ENCODE measurements around the gene GINM1.

GINM1 gene

DNA sequence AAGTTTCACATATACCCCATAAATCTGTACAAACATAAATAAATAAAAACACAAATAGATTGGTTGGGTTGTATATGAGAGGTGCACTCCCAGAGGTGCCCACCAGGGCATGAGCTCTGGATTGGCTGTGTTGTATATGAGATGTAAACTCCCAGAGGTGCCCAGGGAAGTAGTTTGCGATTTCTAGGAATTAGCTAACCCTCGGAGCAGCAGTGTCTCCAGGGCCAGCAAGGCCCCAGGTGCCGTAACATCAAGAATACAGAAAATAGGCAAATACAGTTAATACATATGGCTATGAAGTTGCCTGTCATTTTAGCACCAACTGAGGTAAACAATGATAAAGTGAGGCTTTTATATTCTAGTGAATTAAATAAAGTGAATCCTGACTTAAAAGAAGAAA, 5.4 kb upstream of the GINM1 start:
- H3K9me3 ChIP-seq (ENCODE audit: insufficient read depth, low read depth, low read length), result no peaks in the 10 kb centered on the region
- peaks cover 20% of the 10 kb centered on the region; the same call in 1 of the 2 replicates for H3K27me3 ChIP-seq (ENCODE audit: insufficient read depth, low read length)
- H3K9ac ChIP-seq (ENCODE audit: low read depth, low read length), result no peak overlapping the region
- H3K36me3 ChIP-seq (ENCODE audit: insufficient read depth, low read length), result no peaks in the 10 kb centered on the region
- no peaks in the 10 kb centered on the region for H3K4me1 ChIP-seq (ENCODE audit: insufficient read depth, low read length)
- no peak overlapping the region for H3K27ac ChIP-seq (ENCODE audit: low read depth, low read length)
- no peak overlapping the region for H3K4me3 ChIP-seq (ENCODE audit: low read length)
- 69% methylated on average over 3 of the region's 3 CpGs for WGBS

DNA sequence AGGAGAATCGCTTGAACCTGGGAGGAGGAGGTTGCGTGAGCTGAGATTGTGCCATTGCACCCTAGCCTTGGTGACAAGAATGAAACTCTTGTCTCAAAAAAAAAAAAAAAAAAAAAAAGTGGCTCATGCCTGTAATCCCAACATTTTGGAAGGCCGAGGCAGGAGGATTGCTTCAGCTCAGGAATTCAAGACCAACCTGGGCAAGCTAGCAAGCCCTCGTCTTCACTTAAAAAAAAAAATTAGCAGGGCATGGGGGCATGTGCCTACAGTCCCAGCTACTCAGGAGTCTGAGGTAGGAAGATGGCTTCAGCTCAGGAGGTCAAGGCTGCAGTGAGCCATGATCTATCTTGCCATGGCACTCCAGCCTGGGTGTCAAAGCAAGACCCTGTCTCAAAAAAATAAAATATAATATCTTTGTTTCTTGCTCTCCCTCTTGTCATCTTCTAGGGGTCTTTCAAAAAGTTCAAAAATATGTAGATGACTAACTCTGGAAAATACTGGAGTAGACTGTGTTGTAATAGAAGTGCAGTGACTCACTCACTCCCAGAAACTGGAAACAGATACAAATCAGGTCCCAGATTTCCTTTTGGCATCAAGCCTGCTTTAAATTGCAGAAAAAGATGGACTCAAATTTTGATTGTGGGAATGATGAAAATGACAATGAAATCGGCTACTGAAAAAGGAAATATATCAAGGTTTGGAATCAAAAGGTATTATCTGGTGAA, 2.8 kb upstream of the GINM1 start:
- H3K27ac ChIP-seq (ENCODE audit: low read depth, low read length), result no peak overlapping the region
- H3K9ac ChIP-seq (ENCODE audit: low read depth, low read length), result no peak overlapping the region
- 87% methylated on average over 5 of the region's 5 CpGs for WGBS
- H3K36me3 ChIP-seq (ENCODE audit: insufficient read depth, low read length), result no peaks in the 10 kb centered on the region
- H3K9me3 ChIP-seq (ENCODE audit: insufficient read depth, low read depth, low read length), result no peaks in the 10 kb centered on the region
- no peak overlapping the region for H3K4me3 ChIP-seq (ENCODE audit: low read length)
- H3K27me3 ChIP-seq (ENCODE audit: insufficient read depth, low read length), result peaks cover 11% of the 10 kb centered on the region; the same call in 1 of the 2 replicates
- no peaks in the 10 kb centered on the region for H3K4me1 ChIP-seq (ENCODE audit: insufficient read depth, low read length)

GRCh38 chr6:149563928-149564325, 2.2 kb upstream of the GINM1 start:
- peaks cover 8% of the 10 kb centered on the region; the same call in 1 of the 2 replicates for H3K27me3 ChIP-seq (ENCODE audit: insufficient read depth, low read length)
- no peak overlapping the region for H3K4me3 ChIP-seq (ENCODE audit: low read length)
- no peaks in the 10 kb centered on the region for H3K36me3 ChIP-seq (ENCODE audit: insufficient read depth, low read length)
- WGBS, result 82% methylated on average over 3 of the region's 3 CpGs
- H3K9ac ChIP-seq (ENCODE audit: low read depth, low read length), result no peak overlapping the region
- no peak overlapping the region for H3K27ac ChIP-seq (ENCODE audit: low read depth, low read length)
- H3K9me3 ChIP-seq (ENCODE audit: insufficient read depth, low read depth, low read length), result no peaks in the 10 kb centered on the region
- no peaks in the 10 kb centered on the region for H3K4me1 ChIP-seq (ENCODE audit: insufficient read depth, low read length)

GRCh38 chr6:149566410-149567193, 427 bp downstream of the GINM1 start:
- under 1% methylated on average over 81 of the region's 81 CpGs for WGBS
- Histone ChIP-seq H3K4me1 (ENCODE audit: insufficient read depth, low read length) (no peaks in the 10 kb centered on the region), H3K27ac (ENCODE audit: low read depth, low read length) (peak overlapping the region; percentile 90), H3K27me3 (ENCODE audit: insufficient read depth, low read length) (peaks cover 5% of the 10 kb centered on the region; the same call in 1 of the 2 replicates), H3K4me3 (ENCODE audit: low read length) (peak overlapping the region; percentile 93), H3K9me3 (ENCODE audit: insufficient read depth, low read depth, low read length) (no peaks in the 10 kb centered on the region), H3K9ac (ENCODE audit: low read depth, low read length) (peak overlapping the region; percentile 92), H3K36me3 (ENCODE audit: insufficient read depth, low read length) (no peaks in the 10 kb centered on the region)

DNA sequence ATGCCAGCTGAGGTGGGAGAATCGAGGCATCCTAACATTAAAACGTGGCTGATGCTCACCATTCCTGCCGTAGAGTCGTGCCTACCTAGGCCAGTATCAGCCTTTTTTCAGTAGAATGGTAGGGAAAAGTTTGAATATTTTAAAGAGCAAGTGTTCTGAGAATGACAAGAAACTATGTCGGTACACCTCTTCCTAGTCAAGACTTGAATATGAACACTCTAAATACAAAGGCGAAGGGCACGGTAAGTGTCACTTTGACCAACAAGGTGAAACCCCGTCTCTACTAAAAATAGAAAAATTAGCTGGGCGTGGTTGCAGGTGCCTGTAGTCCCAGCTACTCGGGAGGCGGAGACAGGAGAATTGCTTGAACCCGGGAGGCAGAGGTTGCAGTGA, 1.0 kb downstream of the GINM1 start:
- no peak overlapping the region for H3K27ac ChIP-seq (ENCODE audit: low read depth, low read length)
- peaks cover 5% of the 10 kb centered on the region; the same call in 1 of the 2 replicates for H3K27me3 ChIP-seq (ENCODE audit: insufficient read depth, low read length)
- peak overlapping the region; percentile 93 for H3K4me3 ChIP-seq (ENCODE audit: low read length)
- H3K9me3 ChIP-seq (ENCODE audit: insufficient read depth, low read depth, low read length), result no peaks in the 10 kb centered on the region
- 48% methylated on average over 12 of the region's 12 CpGs for WGBS
- no peaks in the 10 kb centered on the region for H3K4me1 ChIP-seq (ENCODE audit: insufficient read depth, low read length)
- H3K9ac ChIP-seq (ENCODE audit: low read depth, low read length), result peak overlapping the region; percentile 92
- H3K36me3 ChIP-seq (ENCODE audit: insufficient read depth, low read length), result no peaks in the 10 kb centered on the region

DNA sequence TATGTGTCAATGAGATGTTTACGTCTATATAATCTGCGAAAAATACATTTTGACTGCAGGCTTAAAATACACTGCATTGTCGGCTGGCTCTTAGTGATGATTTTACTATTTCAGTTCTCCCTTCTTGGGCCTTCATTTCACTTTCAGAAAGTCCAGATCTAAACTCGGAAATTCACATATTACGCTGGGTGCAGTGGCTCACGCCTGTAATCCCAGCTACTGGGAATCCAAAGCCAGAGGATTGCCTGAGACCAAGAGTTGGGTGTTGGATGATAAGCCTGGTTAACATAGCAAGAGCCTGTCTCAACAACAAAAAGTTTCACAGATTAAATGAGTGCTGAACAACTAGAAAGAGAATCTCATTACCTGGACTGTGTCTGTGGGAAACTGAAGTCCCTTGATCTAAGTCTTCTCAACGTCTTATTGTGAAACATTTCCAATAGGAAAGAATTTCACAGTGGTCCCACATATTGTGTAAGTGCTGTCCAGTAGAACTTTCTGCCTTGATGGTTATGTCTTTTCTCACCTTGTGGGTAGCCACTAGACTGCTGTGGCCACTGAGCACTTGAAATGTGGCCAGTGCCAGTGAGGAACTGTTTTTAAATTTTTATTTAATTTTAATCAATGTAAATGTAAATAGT, 1.9 kb downstream of the GINM1 start:
- H3K4me1 ChIP-seq (ENCODE audit: insufficient read depth, low read length), result no peaks in the 10 kb centered on the region
- 98% methylated on average over 7 of the region's 7 CpGs for WGBS
- H3K27me3 ChIP-seq (ENCODE audit: insufficient read depth, low read length), result peaks cover 5% of the 10 kb centered on the region; the same call in 1 of the 2 replicates
- no peaks in the 10 kb centered on the region for H3K9me3 ChIP-seq (ENCODE audit: insufficient read depth, low read depth, low read length)
- no peak overlapping the region for H3K4me3 ChIP-seq (ENCODE audit: low read length)
- no peak overlapping the region for H3K9ac ChIP-seq (ENCODE audit: low read depth, low read length)
- peaks cover under 1% of the 10 kb centered on the region; the same call in 1 of the 2 replicates for H3K36me3 ChIP-seq (ENCODE audit: insufficient read depth, low read length)
- no peak overlapping the region for H3K27ac ChIP-seq (ENCODE audit: low read depth, low read length)

GRCh38 chr6:149580880-149581279, 14.7 kb downstream of the GINM1 start:
- WGBS, result 93% methylated on average over 5 of the region's 5 CpGs
- Histone ChIP-seq H3K27me3 (ENCODE audit: insufficient read depth, low read length) (no peaks in the 10 kb centered on the region), H3K4me1 (ENCODE audit: insufficient read depth, low read length) (no peaks in the 10 kb centered on the region), H3K9ac (ENCODE audit: low read depth, low read length) (no peak overlapping the region), H3K9me3 (ENCODE audit: insufficient read depth, low read depth, low read length) (no peaks in the 10 kb centered on the region), H3K36me3 (ENCODE audit: insufficient read depth, low read length) (peaks cover 63% of the 10 kb centered on the region), H3K4me3 (ENCODE audit: low read length) (no peak overlapping the region), H3K27ac (ENCODE audit: low read depth, low read length) (no peak overlapping the region)

DNA sequence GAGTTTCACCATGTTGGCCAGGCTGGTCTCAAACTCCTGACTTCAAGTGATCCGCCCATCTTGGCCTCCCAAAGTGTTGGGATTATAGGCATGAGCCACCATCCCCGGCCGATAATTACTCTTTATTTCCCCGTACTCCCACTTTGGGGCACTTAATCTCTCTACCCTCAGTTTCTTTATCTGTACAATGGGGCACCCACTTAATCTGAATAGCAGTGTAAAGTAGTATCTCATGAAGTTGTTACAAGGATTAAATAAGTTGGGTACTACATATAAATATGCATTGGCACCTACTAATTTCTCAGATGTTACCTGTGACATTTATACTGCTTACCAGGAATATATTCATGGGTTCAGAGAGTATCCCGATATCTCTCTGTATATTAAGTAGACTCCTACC, 15.2 kb downstream of the GINM1 start:
- Histone ChIP-seq H3K36me3 (ENCODE audit: insufficient read depth, low read length) (peaks cover 67% of the 10 kb centered on the region), H3K9ac (ENCODE audit: low read depth, low read length) (no peak overlapping the region), H3K27ac (ENCODE audit: low read depth, low read length) (no peak overlapping the region), H3K27me3 (ENCODE audit: insufficient read depth, low read length) (no peaks in the 10 kb centered on the region), H3K4me3 (ENCODE audit: low read length) (no peak overlapping the region), H3K4me1 (ENCODE audit: insufficient read depth, low read length) (no peaks in the 10 kb centered on the region), H3K9me3 (ENCODE audit: insufficient read depth, low read depth, low read length) (no peaks in the 10 kb centered on the region)
- 100% methylated on average over 4 of the region's 5 CpGs for WGBS

- Histone ChIP-seq H3K9me3 (ENCODE audit: insufficient read depth, low read depth, low read length) (no peaks in the 10 kb centered on the region), H3K27me3 (ENCODE audit: insufficient read depth, low read length) (no peaks in the 10 kb centered on the region), H3K9ac (ENCODE audit: low read depth, low read length) (no peak overlapping the region), H3K27ac (ENCODE audit: low read depth, low read length) (no peak overlapping the region), H3K4me1 (ENCODE audit: insufficient read depth, low read length) (no peaks in the 10 kb centered on the region), H3K4me3 (ENCODE audit: low read length) (no peak overlapping the region), H3K36me3 (ENCODE audit: insufficient read depth, low read length) (peaks cover 80% of the 10 kb centered on the region)
- WGBS, result 87% methylated on average over 2 of the region's 2 CpGs
Observed at GRCh38 chr6:149586149-149586548, 20.0 kb downstream of the GINM1 start.

- Histone ChIP-seq H3K27me3 (ENCODE audit: insufficient read depth, low read length) (no peaks in the 10 kb centered on the region), H3K9me3 (ENCODE audit: insufficient read depth, low read depth, low read length) (no peaks in the 10 kb centered on the region), H3K4me1 (ENCODE audit: insufficient read depth, low read length) (no peaks in the 10 kb centered on the region), H3K27ac (ENCODE audit: low read depth, low read length) (no peak overlapping the region), H3K9ac (ENCODE audit: low read depth, low read length) (no peak overlapping the region), H3K4me3 (ENCODE audit: low read length) (no peak overlapping the region), H3K36me3 (ENCODE audit: insufficient read depth, low read length) (peaks cover 81% of the 10 kb centered on the region)
- WGBS, result 92% methylated on average over 2 of the region's 2 CpGs
Observed at GRCh38 chr6:149592983-149593382, 26.8 kb downstream of the GINM1 start.

DNA sequence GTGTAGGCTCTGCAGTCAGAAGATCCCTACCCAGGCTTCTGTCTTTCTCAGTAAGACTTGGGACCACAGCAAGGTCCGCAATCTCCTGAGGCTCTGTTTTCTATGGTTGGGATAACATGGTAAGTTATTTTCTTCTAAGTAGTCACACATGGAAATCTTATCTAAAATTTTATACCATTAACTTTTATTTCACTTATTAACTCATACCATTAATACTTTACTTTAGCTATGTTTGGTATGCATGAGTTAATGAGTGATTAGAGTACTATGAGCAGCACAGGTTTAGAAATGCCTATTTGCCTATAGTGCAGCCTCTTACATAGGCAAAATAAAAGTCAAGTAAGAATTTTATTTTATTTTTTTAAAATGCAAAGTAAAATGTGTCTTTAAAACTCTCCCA, 27.2 kb downstream of the GINM1 start:
- Histone ChIP-seq H3K27me3 (ENCODE audit: insufficient read depth, low read length) (no peaks in the 10 kb centered on the region), H3K27ac (ENCODE audit: low read depth, low read length) (no peak overlapping the region), H3K9me3 (ENCODE audit: insufficient read depth, low read depth, low read length) (no peaks in the 10 kb centered on the region), H3K36me3 (ENCODE audit: insufficient read depth, low read length) (peaks cover 80% of the 10 kb centered on the region), H3K4me3 (ENCODE audit: low read length) (no peak overlapping the region), H3K9ac (ENCODE audit: low read depth, low read length) (no peak overlapping the region), H3K4me1 (ENCODE audit: insufficient read depth, low read length) (no peaks in the 10 kb centered on the region)
- no CpG with 5 or more reads among the region's 1 CpG for WGBS

All from HUES64 (cell line).